ENCODE data around the gene CERT1.
"Not testable (repeated sequence)": the region's sequence is repeated elsewhere in the genome, so short reads cannot be mapped to it uniquely, and the experiment has no call there.

DNA sequence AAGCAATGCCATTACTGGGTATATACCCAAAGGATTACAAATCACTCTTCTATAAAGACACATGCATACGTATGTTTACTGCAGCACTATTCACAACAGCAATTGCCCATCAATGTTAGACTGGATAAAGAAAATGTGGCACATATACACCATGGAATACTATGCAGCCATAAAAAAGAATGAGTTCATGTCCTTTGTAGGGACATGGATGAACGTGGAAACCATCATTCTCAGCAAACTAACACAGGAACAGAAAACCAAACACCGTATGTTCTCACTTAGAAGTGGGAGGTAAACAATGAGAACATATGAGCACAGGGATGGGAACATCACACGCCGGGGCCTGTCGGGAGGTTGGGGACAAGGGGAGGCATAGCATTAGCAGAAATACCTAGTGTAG is 21.6 kb downstream of the CERT1 start:
- TF ChIP-seq, protein P1, sequence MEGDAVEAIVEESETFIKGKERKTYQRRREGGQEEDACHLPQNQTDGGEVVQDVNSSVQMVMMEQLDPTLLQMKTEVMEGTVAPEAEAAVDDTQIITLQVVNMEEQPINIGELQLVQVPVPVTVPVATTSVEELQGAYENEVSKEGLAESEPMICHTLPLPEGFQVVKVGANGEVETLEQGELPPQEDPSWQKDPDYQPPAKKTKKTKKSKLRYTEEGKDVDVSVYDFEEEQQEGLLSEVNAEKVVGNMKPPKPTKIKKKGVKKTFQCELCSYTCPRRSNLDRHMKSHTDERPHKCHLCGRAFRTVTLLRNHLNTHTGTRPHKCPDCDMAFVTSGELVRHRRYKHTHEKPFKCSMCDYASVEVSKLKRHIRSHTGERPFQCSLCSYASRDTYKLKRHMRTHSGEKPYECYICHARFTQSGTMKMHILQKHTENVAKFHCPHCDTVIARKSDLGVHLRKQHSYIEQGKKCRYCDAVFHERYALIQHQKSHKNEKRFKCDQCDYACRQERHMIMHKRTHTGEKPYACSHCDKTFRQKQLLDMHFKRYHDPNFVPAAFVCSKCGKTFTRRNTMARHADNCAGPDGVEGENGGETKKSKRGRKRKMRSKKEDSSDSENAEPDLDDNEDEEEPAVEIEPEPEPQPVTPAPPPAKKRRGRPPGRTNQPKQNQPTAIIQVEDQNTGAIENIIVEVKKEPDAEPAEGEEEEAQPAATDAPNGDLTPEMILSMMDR (IDR thresholded peaks at IDR 0.05; ENCODE audit: borderline replicate concordance, extremely low read depth, low read length, poor library complexity, severe bottlenecking) = not testable (repeated sequence)
- not testable (repeated sequence) for TF ChIP-seq EZH2 (IDR thresholded peaks at IDR 0.05; ENCODE audit: borderline replicate concordance, low read depth, low read length, severe bottlenecking)

Data from DND-41 (cell line).